GM21367 (cell line): Measurements from ENCODE around the gene ARHGAP29.
"Not testable (repeated sequence)": the region's sequence is repeated elsewhere in the genome, so short reads cannot be mapped to it uniquely, and the experiment has no call there.

Source experiments
- ATAC-seq: cut with Tn5 transposase; IDR thresholded peaks from one replicate; pipeline ENCODE4 v1.9.1; 2021; ENCODE audit not compliant: unreplicated experiment

ARHGAP29 gene

GRCh38 chr1:94182191-94182590, 55.2 kb downstream of the ARHGAP29 start:
- no peak for ATAC-seq

GRCh38 chr1:94180650-94181049, 56.7 kb downstream of the ARHGAP29 start:
- no peak for ATAC-seq

- ATAC-seq: no peak
These were observed 58.5 kb downstream of the ARHGAP29 start for GRCh38 chr1:94178901-94179300.

- no peak for ATAC-seq
These were observed 68.3 kb downstream of the ARHGAP29 start for GRCh38 chr1:94169126-94169525.

GRCh38 chr1:94165843-94166242, 71.5 kb downstream of the ARHGAP29 start:
- ATAC-seq: no peak

- not testable (repeated sequence) for ATAC-seq
These were observed 72.5 kb downstream of the ARHGAP29 start for GRCh38 chr1:94164885-94165284.

- not testable (repeated sequence) for ATAC-seq
These were observed 73.3 kb downstream of the ARHGAP29 start for GRCh38 chr1:94164121-94164520.

- ATAC-seq: not testable (repeated sequence)
These were observed 74.1 kb downstream of the ARHGAP29 start for GRCh38 chr1:94163249-94163648.

GRCh38 chr1:94160811-94161210, 76.6 kb downstream of the ARHGAP29 start:
- ATAC-seq: no peak

- no peak for ATAC-seq
These were observed 81.2 kb downstream of the ARHGAP29 start for GRCh38 chr1:94156096-94156625.

- ATAC-seq: no peak
These were observed 82.4 kb downstream of the ARHGAP29 start for GRCh38 chr1:94154989-94155388.

GRCh38 chr1:94153133-94153532, 84.3 kb downstream of the ARHGAP29 start:
- ATAC-seq: no peak

- ATAC-seq: not testable (repeated sequence)
These were observed 88.2 kb downstream of the ARHGAP29 start for GRCh38 chr1:94149166-94149565.

GRCh38 chr1:94146273-94146672, 91.1 kb downstream of the ARHGAP29 start:
- ATAC-seq: no peak

GRCh38 chr1:94144836-94145235, 92.5 kb downstream of the ARHGAP29 start:
- no peak for ATAC-seq

GRCh38 chr1:94143809-94144176, 93.6 kb downstream of the ARHGAP29 start:
- no peak for ATAC-seq

- ATAC-seq: no peak
These were observed 94.1 kb downstream of the ARHGAP29 start for GRCh38 chr1:94143173-94143808.

GRCh38 chr1:94142583-94142982, 94.8 kb downstream of the ARHGAP29 start:
- ATAC-seq: no peak

- no peak for ATAC-seq
These were observed 95.4 kb downstream of the ARHGAP29 start for GRCh38 chr1:94142022-94142421.

GRCh38 chr1:94132111-94132510, 105.3 kb downstream of the ARHGAP29 start:
- no peak for ATAC-seq

GRCh38 chr1:94130851-94131595, 106.4 kb downstream of the ARHGAP29 start:
- no peak for ATAC-seq

- ATAC-seq: no peak
These were observed 110.7 kb downstream of the ARHGAP29 start for GRCh38 chr1:94126651-94127050.
